Loucy (cell line): Measurements from ENCODE around the gene MMEL1.

Experiments used
- H2AFZ ChIP-seq: fragments of 200-600 bp; sonication (generic); 2 replicates; pipeline ENCODE4 v1.6.0; 2016; ENCODE audit warnings: antibody characterized with exemption, mild to moderate bottlenecking, low read length, moderate library complexity
- H3F3A ChIP-seq: fragments of 200-600 bp; 2 replicates; pipeline ENCODE4 v1.6.0; 2016; ENCODE audit warnings: antibody characterized with exemption, low read depth, mild to moderate bottlenecking
- H3K27me3 ChIP-seq: fragments of 200-600 bp; sonication (generic); 2 replicates; pipeline ENCODE4 v1.6.1; 2014; ENCODE audit warnings: low read length, mild to moderate bottlenecking; ENCODE audit not compliant: insufficient read depth, poor library complexity, severe bottlenecking
- H3K36me3 ChIP-seq: fragments of 200-600 bp; sonication (generic); 2 replicates; pipeline ENCODE4 v1.6.1; 2016; ENCODE audit warnings: low read length; ENCODE audit not compliant: insufficient read depth
- H3K4me1 ChIP-seq: fragments of 200-600 bp; sonication (generic); 2 replicates; pipeline ENCODE4 v1.5.1; 2014; ENCODE audit warnings: low read length, mild to moderate bottlenecking; ENCODE audit not compliant: insufficient read depth, poor library complexity, severe bottlenecking
- H3K4me2 ChIP-seq: fragments of 200-600 bp; sonication (generic); 2 replicates; pipeline ENCODE4 v1.6.0; 2014; ENCODE audit warnings: antibody characterized with exemption, low read length, low read depth, mild to moderate bottlenecking; ENCODE audit not compliant: poor library complexity, severe bottlenecking
- H3K4me3 ChIP-seq: fragments of 200-600 bp; sonication (generic); 2 replicates; pipeline ENCODE4 v1.5.1; 2014; ENCODE audit warnings: low read length, mild to moderate bottlenecking, mixed read lengths; ENCODE audit not compliant: poor library complexity, severe bottlenecking
- H3K79me2 ChIP-seq: fragments of 200-600 bp; sonication (generic); 2 replicates; pipeline ENCODE4 v1.6.1; 2014; ENCODE audit warnings: low read length; ENCODE audit not compliant: insufficient read depth
- H3K9ac ChIP-seq: fragments of 200-600 bp; sonication (generic); 2 replicates; pipeline ENCODE4 v1.6.0; 2014; ENCODE audit warnings: mild to moderate bottlenecking, low read depth, low read length, moderate library complexity; ENCODE audit not compliant: poor library complexity, severe bottlenecking
- H3K9me2 ChIP-seq: fragments of 200-600 bp; sonication (generic); replicated peaks from 2 replicates; pipeline ENCODE4 v1.6.1; 2016; ENCODE audit warnings: low read depth, low read length, mixed read lengths
- H3K9me3 ChIP-seq: fragments of 200-600 bp; sonication (generic); 2 replicates; pipeline ENCODE4 v1.6.1; 2014; ENCODE audit warnings: mild to moderate bottlenecking, antibody characterized with exemption, low read length, low read depth; ENCODE audit not compliant: insufficient read depth
- H4K20me1 ChIP-seq: fragments of 200-600 bp; sonication (generic); 2 replicates; pipeline ENCODE4 v1.6.0; 2014; ENCODE audit warnings: antibody characterized with exemption, low read length, mild to moderate bottlenecking; ENCODE audit not compliant: insufficient read depth, poor library complexity, severe bottlenecking
- EZH2phosphoT487 ChIP-seq: fragments of 200-600 bp; IDR thresholded peaks from 2 replicates; pipeline ENCODE4 v1.6.1; 2018; ENCODE audit warnings: antibody characterized with exemption, mild to moderate bottlenecking, moderate library complexity, borderline replicate concordance
- TF ChIP-seq, protein P1 (sequence below): fragments of 200-600 bp; sonication (generic); conservative IDR thresholded peaks from 2 replicates; pipeline ENCODE4 v1.5.1; 2014; ENCODE audit warnings: mild to moderate bottlenecking, antibody characterized with exemption, low read length

Gene MMEL1

DNA sequence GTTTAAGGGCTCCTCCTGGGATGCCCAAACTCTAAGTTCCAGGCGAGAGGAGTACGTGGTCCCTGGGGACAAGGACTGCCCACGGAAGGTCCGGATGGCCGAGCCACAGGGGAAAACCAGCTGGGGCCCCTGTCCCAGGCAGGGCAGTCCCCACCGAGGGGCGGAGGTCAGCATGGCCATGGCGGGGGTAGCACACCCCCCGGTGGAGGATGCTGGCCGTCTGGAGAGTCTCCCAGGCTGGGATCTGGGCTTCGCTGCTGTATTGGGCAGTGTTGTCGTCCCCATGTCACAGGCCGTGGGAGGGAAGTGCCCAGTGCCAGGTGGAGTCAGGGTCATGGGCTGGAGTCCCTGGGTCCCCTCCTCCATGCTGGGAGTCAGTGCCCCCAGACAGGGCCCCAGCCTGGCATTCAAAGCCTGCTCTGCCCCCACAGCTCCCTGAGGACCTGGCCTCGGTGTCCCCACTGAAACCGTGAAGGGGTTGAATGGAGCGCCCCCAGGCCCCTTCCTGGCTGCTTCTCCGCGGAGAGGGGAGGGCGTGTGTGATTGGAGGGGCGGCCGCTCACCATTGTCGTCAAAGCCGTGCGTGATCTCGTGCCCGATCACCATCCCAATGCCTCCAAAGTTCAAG, 39.5 kb downstream of the MMEL1 start:
- Histone ChIP-seq H3F3A (no peaks in the 10 kb centered on the region), H3K9me3 (peaks cover 4% of the 10 kb centered on the region; the same call in 1 of the 2 replicates), H3K4me1 (no peaks in the 10 kb centered on the region), H3K36me3 (no peaks in the 10 kb centered on the region), H3K27me3 (no peaks in the 10 kb centered on the region), H3K4me3 (no peak overlapping the region), H4K20me1 (no peaks in the 10 kb centered on the region), H2AFZ (no peak overlapping the region), H3K4me2 (no peak overlapping the region), H3K9me2 (no peaks in the 10 kb centered on the region), H3K79me2 (no peaks in the 10 kb centered on the region), H3K9ac (no peak overlapping the region)
- TF ChIP-seq, protein P1, sequence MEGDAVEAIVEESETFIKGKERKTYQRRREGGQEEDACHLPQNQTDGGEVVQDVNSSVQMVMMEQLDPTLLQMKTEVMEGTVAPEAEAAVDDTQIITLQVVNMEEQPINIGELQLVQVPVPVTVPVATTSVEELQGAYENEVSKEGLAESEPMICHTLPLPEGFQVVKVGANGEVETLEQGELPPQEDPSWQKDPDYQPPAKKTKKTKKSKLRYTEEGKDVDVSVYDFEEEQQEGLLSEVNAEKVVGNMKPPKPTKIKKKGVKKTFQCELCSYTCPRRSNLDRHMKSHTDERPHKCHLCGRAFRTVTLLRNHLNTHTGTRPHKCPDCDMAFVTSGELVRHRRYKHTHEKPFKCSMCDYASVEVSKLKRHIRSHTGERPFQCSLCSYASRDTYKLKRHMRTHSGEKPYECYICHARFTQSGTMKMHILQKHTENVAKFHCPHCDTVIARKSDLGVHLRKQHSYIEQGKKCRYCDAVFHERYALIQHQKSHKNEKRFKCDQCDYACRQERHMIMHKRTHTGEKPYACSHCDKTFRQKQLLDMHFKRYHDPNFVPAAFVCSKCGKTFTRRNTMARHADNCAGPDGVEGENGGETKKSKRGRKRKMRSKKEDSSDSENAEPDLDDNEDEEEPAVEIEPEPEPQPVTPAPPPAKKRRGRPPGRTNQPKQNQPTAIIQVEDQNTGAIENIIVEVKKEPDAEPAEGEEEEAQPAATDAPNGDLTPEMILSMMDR, result no peak
- TF ChIP-seq EZH2phosphoT487, result no peak

DNA sequence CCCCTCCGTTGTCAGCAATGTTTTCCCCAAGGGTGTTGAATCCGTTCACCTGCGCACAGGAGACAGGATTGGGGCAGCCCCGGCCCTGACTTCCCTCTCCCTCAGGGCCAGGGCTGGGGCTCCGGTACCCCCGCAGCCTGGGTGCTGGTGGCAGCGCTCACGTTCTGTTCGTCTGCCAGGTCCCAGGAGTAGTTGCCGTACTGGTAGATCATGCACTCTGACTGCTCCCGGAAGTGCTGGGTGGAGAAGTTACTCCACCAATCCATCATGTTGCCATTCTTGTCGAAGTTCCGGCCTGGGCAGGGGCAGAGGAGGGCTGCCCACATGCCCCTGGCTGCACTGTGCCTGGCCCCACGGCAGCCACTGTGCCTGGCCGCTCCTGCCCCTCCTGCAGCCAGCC, 40.1 kb downstream of the MMEL1 start:
- no peaks in the 10 kb centered on the region for H3F3A ChIP-seq
- H3K4me3 ChIP-seq, result no peak overlapping the region
- no peaks in the 10 kb centered on the region for H4K20me1 ChIP-seq
- peaks cover 4% of the 10 kb centered on the region; the same call in 1 of the 2 replicates for H3K9me3 ChIP-seq
- no peaks in the 10 kb centered on the region for H3K79me2 ChIP-seq
- H3K4me2 ChIP-seq, result no peak overlapping the region
- H3K9ac ChIP-seq, result no peak overlapping the region
- H2AFZ ChIP-seq, result no peak overlapping the region
- TF ChIP-seq, protein P1, result no peak
- TF ChIP-seq EZH2phosphoT487, result no peak
- no peaks in the 10 kb centered on the region for H3K27me3 ChIP-seq
- H3K9me2 ChIP-seq, result no peaks in the 10 kb centered on the region
- no peaks in the 10 kb centered on the region for H3K36me3 ChIP-seq
- peaks cover 2% of the 10 kb centered on the region for H3K4me1 ChIP-seq

DNA sequence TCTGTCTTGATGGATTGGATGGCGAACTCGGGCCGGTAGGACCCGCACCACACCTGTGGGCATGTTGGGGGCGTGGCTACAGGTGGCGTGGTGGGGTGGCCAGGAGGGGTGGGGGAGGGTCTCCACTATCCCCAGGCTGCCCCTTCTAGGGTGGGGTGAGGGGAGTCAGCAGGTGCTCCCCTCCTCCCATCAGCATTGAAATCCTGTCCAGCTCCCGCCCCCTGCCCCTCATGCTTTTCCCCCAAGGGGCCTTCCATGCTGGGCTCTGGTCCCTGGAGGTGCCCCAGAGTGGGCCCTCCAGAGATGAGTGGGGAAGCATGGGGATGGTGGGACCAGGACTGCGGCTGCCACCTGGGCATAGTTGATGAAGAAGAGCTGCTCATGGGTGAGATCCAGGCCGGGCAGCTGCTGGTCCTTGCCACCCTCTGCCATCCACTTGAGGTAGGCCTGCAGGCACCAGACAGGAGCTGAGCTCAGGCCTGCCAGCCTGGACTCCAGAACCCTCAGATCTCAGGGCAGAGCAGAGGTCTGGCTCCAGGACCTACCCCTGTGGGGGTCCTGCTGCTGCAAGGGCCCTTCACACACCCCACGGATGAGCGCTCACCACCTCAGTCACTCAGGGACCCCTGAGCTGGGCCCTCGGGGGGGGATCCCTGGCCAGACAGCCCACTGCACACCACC, 41.1 kb downstream of the MMEL1 start:
- Histone ChIP-seq H4K20me1 (peaks cover 3% of the 10 kb centered on the region), H3K9me2 (no peaks in the 10 kb centered on the region), H3K9ac (no peak overlapping the region), H3K4me3 (no peak overlapping the region), H3K4me2 (no peak overlapping the region), H3F3A (no peaks in the 10 kb centered on the region), H3K4me1 (peaks cover 8% of the 10 kb centered on the region), H3K36me3 (no peaks in the 10 kb centered on the region), H3K9me3 (peaks cover 2% of the 10 kb centered on the region; the same call in 1 of the 2 replicates), H3K27me3 (no peaks in the 10 kb centered on the region), H2AFZ (no peak overlapping the region), H3K79me2 (peaks cover 3% of the 10 kb centered on the region; the same call in 1 of the 2 replicates)
- TF ChIP-seq, protein P1, result no peak
- no peak for TF ChIP-seq EZH2phosphoT487
